HepG2 (cell line): Measurements from ENCODE around the gene TPTE.
"Not testable (repeated sequence)": the region's sequence is repeated elsewhere in the genome, so short reads cannot be mapped to it uniquely, and the experiment has no call there.

ENCODE experiments used
- POLR2A ChIP-seq, 2 experiments: IDR thresholded peaks; 2 replicates each; pipeline ENCODE4 v1.6.1; 2011; ENCODE audit warnings: low read depth in 2 of 2, low read length in 2 of 2, mild to moderate bottlenecking in 1 of 2, moderate library complexity in 1 of 2; ENCODE audit not compliant: insufficient read depth in 1 of 2
- ZNF660 ChIP-seq: sonication (generic); formaldehyde crosslinking; IDR thresholded peaks from 2 replicates; pipeline ENCODE4 v1.5.1; 2020; ENCODE audit warnings: mild to moderate bottlenecking, low read depth, missing genetic modification reagents, borderline replicate concordance
- TF ChIP-seq, protein P1 (sequence below): sonication (generic); formaldehyde crosslinking; IDR thresholded peaks from 2 replicates; pipeline ENCODE4 v1.8.1; 2023; ENCODE audit warnings: mild to moderate bottlenecking, missing genetic modification reagents, borderline replicate concordance

GRCh38 chr21:10574531-10575310 is 53.3 kb downstream of the TPTE start:
- not testable (repeated sequence) for TF ChIP-seq ZNF660 (CRISPR knock-in tag); POLR2A (IDR thresholded peaks at IDR 0.05; ENCODE audit: insufficient read depth in 1 of 2, low read depth in 2 of 2, low read length in 2 of 2)
- TF ChIP-seq, protein P1, sequence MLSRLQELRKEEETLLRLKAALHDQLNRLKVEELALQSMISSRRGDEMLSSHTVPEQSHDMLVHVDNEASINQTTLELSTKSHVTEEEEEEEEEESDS = not testable (repeated sequence)
